Measurements from ENCODE around the gene STEEP1.

The STEEP1 gene

GRCh38 chrX:119565107-119565663 is at the start of gene STEEP1:
STEEP1 (minus strand) TSS chrX:119565409; CDS start chrX:119565355, 54 bp downstream.
- H3K36me3 ChIP-seq (ENCODE audit: low read depth) = no peaks in the 10 kb centered on the region
- peak; percentile 80 for DNase-seq (ENCODE audit: low spot score)
- H3K4me1 ChIP-seq (ENCODE audit: insufficient read depth, poor library complexity, severe bottlenecking) = no peaks in the 10 kb centered on the region
- H3K9me3 ChIP-seq (ENCODE audit: severe bottlenecking) = no peaks in the 10 kb centered on the region
- TF ChIP-seq CTCF (IDR thresholded peaks at IDR 0.05; ENCODE audit: poor library complexity, severe bottlenecking) = no peak
- peak; percentile 95 for ATAC-seq (ENCODE audit: low read depth)
- peak within 1 kb of the TSS; percentile 46 for H3K4me3 ChIP-seq (ENCODE audit: severe bottlenecking)
- H3K27me3 ChIP-seq (ENCODE audit: insufficient read depth, poor library complexity, severe bottlenecking) = no peaks in the 10 kb centered on the region
- H3K27ac ChIP-seq (ENCODE audit: poor library complexity, severe bottlenecking) = no peak within 1 kb of the TSS

DNA sequence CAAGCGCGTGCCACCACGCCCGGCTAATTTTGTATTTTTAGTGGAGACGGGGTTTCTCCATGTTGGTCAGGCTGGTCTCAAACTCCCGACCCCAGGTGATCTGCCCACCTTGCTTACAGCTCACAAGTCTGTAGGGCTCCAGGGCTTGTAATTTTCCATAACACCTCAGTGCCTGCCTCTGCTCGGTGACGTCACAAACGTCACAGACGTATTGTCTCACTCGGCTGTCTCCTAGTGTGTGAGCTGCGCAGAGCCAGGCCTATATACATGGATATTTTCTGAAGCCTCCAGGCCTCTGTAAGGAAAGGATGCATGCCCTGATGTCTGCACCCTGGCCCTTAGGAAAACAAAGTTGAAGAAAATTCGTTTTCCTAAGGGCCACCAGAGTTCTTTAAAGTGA is 49.6 kb upstream of the STEEP1 start:
- H3K27ac ChIP-seq (ENCODE audit: poor library complexity, severe bottlenecking) = no peak overlapping the region
- no peak overlapping the region for H3K4me3 ChIP-seq (ENCODE audit: severe bottlenecking)
- DNase-seq (ENCODE audit: low spot score) (no peak), ATAC-seq (ENCODE audit: low read depth) (no peak)
- H3K36me3 ChIP-seq (ENCODE audit: low read depth) = no peaks in the 10 kb centered on the region
- no peaks in the 10 kb centered on the region for H3K9me3 ChIP-seq (ENCODE audit: severe bottlenecking)
- no peak for TF ChIP-seq CTCF (IDR thresholded peaks at IDR 0.05; ENCODE audit: poor library complexity, severe bottlenecking)
- no peaks in the 10 kb centered on the region for H3K27me3 ChIP-seq (ENCODE audit: insufficient read depth, poor library complexity, severe bottlenecking)
- no peaks in the 10 kb centered on the region for H3K4me1 ChIP-seq (ENCODE audit: insufficient read depth, poor library complexity, severe bottlenecking)

- no peak for TF ChIP-seq CTCF (IDR thresholded peaks at IDR 0.05; ENCODE audit: poor library complexity, severe bottlenecking)
- Histone ChIP-seq H3K9me3 (ENCODE audit: severe bottlenecking) (no peaks in the 10 kb centered on the region), H3K36me3 (ENCODE audit: low read depth) (no peaks in the 10 kb centered on the region), H3K4me1 (ENCODE audit: insufficient read depth, poor library complexity, severe bottlenecking) (peaks cover 5% of the 10 kb centered on the region), H3K27me3 (ENCODE audit: insufficient read depth, poor library complexity, severe bottlenecking) (no peaks in the 10 kb centered on the region), H3K27ac (ENCODE audit: poor library complexity, severe bottlenecking) (no peak overlapping the region), H3K4me3 (ENCODE audit: severe bottlenecking) (peak overlapping the region; percentile 68)
- DNase-seq (ENCODE audit: low spot score) (no peak), ATAC-seq (ENCODE audit: low read depth) (no peak; the same call in 2 of the 3 replicates)
Observed at GRCh38 chrX:119607018-119607389, 41.8 kb upstream of the STEEP1 start.

- TF ChIP-seq CTCF (IDR thresholded peaks at IDR 0.05; ENCODE audit: poor library complexity, severe bottlenecking) = no peak
- H3K4me1 ChIP-seq (ENCODE audit: insufficient read depth, poor library complexity, severe bottlenecking) = peaks cover 5% of the 10 kb centered on the region
- no peaks in the 10 kb centered on the region for H3K9me3 ChIP-seq (ENCODE audit: severe bottlenecking)
- ATAC-seq (ENCODE audit: low read depth) = peak; percentile 81
- peak; percentile 68 for DNase-seq (ENCODE audit: low spot score)
- H3K36me3 ChIP-seq (ENCODE audit: low read depth) = no peaks in the 10 kb centered on the region
- peak within 1 kb of the TSS; percentile 68 for H3K4me3 ChIP-seq (ENCODE audit: severe bottlenecking)
- peak within 1 kb of the TSS; percentile 51 for H3K27ac ChIP-seq (ENCODE audit: poor library complexity, severe bottlenecking)
- no peaks in the 10 kb centered on the region for H3K27me3 ChIP-seq (ENCODE audit: insufficient read depth, poor library complexity, severe bottlenecking)
Observed at GRCh38 chrX:119606280-119607017, 41.2 kb upstream of the STEEP1 start, which contains the start of gene NKRF. NKRF (minus strand) TSS chrX:119606424.
